Activated CD4-positive, alpha-beta T cell treated with anti-CD3 and anti-CD28 coated beads, Interleukin-2, amount 50 U/mL, for 16 hours (primary cell): ENCODE results near the gene HUS1.
"Not testable (repeated sequence)": the region's sequence is repeated elsewhere in the genome, so short reads cannot be mapped to it uniquely, and the experiment has no call there.

Source experiments
- DNase-seq: peaks from one replicate; pipeline ENCODE4 v3.0.0-alpha.2; 2020

The HUS1 gene

DNA sequence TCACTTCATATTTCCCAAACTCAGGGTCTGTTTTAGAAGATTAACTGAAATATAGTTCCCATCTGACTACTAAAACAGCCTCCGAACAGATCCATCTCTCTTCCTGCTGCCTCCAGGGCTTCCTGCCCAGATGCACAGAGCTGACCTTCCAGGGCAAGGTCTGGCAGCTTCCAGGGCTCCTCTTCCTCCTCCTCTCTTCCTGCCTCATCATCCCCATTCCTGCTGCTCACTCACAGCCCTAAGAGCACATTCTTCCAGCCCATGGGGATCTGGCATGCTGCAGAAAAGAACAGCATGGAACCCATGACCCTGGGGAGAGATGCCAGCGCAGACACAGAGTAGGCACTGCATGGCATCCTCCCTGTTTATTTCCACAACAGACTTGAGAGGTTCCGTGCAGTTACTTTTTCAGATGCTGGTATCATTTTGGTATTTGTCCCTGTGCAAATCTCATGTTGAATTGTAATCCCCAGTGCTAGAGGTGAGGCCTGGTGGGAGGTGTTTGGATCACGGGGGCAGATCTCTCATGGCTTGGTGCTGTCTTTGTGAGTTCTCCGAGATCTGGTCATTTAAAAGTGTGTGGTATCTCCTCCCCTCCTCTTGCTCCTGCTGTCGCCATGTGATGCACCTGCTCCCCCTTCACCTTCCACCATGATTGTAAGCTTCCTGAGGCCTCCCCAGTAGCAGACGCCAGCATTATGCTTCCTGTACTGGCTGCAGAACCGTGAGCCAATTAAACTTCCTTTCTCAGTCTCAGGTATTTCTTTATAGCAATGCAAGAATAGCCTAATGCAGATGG lies 35.5 kb downstream of the HUS1 start:
- no peak for DNase-seq

DNA sequence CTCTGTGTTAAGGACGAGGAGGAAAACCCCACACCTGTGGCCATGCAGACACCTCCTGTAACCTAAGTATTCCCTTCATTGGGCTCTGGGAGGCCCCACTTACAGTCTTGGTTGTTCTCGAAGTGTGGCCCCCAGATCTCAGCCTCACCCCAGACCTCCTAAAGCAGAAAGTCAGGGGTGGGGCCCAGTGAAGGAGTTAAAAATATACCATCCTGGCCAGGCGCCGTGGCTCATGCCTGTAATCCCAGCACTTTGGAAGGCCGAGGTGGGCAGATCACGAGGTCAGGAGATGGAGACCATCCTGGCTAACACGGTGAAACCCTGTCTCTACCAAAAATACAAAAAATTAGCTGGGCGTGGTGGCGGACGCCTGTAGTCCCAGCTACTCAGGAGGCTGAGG lies 36.8 kb downstream of the HUS1 start:
- DNase-seq, result not testable (repeated sequence)

DNA sequence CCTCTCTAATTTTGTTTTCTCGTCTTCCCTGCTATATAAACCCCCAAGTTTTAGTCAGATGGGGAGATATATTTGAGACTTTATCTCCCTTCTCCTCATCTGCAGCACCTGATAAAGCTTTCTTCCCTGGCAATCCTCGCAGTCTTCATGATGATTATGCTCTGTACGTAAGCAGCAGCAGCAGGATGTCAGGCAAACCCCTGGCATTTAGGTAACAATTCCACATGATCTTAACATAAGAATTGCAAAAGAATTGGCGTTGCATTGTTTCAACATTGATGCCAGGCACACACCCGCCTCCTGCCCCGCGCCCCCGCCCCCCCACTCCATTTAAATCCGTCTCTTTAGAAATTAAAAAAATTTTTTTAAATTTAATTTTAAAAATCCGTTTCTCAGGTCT lies 37.3 kb downstream of the HUS1 start:
- DNase-seq, result no peak

DNA sequence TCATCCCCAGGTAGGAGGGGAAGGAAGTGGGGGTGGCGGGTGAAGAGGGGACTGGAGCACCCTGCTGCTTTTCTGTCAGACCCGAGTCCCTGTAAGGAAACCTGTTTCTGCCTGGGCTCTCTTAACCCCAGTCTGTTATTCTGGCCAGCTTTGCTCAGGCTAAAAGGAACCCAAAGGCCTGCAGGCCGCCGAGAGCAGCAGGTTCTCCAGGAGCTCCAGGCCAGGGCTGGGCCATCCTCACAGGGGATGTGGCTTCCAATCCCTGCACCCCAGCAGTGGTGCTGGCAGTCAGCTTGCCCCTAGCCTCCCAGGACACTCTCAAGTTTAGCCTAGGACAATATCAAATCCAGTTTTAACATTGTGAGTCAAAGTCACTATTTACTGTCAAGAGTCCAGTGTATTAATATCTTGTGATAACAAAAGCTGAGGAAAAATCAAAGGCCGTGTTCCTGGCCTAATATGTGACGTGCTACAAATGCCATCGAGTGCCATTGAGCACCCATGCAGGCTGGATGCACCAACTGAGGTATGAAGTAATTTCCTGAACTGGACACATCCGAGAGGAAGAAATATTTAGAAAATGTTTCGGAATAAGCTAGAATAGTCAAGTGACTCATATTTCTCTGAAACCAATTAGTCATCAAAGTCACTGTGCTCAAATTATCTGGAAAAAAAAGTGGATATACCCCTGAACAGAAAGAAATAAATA lies 38.1 kb downstream of the HUS1 start:
- DNase-seq, result no peak

DNA sequence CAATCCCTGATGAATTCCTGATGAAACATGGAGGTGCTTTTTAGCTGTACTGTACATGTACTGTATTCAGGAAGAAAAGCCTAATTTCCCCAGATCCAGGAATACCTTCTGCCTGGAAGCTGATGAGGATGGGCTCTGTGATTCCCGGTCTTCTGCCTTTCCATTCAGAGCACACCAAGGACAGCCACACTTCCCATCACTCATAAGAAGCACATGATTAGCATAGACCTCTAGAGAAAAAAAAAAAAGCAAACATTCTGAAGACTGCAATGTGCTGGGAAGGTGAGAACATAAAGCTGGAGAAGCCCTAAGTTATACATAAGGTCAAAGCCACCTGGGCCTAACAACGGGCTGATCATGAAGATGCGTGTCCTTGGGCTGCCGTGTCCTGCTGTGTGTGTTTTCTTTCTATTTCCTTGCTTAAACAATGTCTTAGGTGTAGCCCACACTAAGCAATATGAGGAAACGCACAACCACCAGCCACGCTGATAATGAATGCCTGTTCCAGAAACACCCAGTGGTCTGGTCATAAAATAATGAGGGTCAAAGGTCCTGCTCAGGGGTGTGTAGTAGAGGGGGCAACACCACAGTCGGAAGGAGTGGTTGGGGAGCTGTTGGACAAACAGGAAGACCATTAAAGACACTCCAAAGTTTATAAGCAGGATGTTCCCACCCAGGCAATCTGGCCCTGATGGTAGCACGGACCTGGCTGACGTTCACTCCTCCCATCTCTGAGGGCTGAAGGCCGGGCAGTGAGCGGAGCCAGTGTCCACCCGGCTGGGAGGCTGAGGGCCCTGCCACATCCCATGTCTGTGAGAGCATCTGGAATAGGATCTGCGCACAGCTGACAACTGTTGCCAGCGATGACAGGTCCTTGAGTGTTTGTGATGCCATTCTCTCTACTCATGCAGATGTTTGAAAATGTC lies 39.1 kb downstream of the HUS1 start:
- no peak for DNase-seq

DNA sequence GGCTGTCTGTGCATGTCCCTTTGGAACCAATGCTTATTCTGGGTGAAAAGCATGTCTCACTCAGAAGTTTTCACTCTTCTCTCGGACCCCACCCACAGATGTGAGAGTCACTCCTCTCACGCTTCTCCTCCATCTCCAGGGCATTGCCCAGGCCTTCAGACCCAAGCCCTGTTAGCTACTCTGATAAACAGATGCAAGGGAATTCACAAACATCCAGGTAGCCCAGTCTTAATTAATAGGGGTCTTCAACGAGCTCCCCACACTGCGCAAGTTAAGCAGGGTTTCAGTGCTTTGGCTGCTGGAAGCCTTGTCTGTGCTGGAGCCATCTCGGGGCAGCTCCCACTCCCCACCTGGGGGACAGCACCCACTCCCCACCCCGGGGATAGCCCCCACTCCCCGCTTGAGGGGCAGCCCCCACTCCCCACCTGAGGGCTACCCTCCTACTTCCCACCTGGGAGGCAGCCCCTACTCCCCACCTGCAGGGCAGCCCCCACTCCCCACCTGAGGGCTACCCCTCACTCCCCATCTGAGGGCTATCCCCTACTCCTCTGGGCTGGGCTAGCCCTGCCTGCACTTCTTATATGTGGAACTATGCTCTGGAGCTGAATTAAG lies 39.9 kb downstream of the HUS1 start:
- DNase-seq, result no peak

DNA sequence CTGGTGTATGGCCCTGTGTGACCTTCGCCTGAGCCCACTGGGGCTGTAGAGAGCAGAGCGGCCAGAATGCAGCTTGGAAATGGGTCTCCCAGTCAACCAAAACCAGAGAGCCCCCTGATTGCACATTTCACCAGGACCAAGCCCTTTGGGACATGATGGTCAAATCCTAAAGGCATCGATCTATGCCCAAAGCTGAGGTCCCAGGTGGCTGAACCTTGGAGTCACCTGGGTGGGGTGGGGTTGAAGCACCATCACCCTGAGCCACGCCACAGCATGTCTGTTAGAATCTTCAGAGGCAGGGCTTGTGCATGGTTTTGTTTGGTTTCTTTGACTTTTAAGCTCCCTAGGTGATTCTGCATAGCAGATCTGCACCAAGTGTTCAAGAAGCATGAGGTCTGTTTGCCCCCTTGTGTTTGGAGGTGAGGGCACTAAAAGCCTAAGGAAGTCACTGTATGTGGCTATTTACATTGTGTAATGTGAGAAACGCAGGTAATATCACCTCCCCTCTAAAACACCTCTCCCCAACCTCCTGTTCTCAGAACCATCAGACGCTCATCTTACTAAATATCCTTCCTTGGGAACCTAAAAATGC lies 40.7 kb downstream of the HUS1 start:
- no peak for DNase-seq

DNA sequence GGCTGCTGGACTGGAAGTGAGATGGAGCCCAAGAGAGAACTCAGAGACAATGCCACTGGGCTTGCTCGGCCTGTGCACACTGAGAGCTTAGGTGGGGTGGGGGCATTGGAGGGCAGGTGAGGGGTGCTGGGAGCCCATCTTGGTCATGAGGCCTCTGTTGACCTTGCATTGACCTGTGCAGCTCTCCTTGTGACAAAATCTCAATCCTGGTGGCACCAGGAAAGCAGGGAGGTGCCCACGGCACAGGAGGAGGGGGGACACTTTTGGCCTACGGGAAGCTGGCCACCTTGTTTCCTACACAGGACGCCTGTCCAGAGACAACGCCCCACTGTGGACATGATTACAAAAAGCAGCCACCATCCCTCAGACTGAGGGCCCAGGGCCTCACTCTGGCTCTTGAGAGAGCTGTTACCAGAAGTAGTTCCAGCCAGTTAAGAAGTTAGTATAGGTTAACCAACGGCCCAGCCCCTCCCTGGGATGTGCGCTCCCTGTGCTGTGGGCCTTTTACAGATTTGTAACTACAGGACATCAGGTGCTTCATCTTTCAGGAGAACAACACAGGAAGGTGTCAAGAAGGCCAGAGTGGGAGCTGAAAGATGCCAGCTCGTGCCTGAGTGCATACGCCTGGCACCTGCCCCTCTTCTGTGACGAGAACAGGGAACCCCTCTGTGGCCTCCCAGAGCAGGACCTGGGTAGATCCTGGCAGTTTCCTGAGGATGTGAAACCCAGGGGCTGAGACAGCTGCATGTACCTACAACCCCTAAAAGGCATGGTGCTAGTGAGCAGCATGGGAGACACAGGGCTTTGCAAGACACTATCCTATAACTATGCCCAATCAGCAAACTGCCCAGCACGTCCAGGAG lies 41.5 kb downstream of the HUS1 start:
- DNase-seq, result no peak

DNA sequence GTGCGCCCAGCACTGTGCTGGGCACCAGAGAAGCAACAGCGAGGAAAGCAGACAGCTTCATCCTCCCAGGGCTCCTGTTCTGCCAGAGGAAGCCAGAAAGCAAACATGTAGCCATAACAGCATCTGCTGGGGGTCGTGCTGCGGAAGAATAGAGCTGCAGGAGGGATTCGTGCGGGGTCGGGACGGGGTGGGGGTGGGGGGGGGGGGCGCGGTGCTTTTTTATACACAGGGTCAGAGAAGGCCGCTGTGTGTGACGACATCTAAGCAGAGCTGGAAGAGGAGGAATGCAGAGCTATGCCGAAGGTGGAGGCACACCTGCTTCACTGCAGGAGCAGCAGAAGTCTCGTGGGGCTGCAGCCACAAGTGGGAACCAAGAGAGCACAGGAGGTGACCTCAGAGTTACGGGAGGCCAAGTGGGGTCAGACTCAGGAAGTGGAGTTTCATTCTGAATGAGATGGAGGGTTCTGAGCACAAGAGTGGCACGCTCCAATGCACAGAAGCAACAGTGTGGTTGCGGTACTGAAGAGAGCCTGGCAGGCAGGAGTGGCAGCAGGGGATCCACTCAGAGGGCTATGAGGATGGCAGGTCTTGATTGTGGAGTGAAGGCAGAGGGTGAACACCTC lies 42.2 kb downstream of the HUS1 start:
- peak; percentile 83 for DNase-seq

DNA sequence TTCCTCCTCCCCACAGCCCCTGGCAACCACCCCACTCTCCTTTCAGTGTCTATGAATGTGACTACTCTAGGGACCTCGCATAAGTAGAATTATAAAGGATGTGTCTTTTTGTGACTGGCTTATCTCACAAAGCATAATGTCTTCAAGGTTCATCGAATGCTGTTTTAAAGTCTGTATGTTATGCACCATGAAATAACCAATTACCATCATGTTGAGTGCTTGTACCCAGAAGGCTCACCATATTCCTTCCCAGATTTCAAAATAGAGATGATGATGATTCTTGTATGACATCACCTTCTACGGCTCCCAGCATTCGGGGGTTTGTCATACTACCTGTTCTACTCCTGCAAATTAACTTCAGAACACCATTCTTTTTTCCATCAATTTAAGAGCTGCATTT lies 43.1 kb downstream of the HUS1 start:
- DNase-seq, result no peak

DNA sequence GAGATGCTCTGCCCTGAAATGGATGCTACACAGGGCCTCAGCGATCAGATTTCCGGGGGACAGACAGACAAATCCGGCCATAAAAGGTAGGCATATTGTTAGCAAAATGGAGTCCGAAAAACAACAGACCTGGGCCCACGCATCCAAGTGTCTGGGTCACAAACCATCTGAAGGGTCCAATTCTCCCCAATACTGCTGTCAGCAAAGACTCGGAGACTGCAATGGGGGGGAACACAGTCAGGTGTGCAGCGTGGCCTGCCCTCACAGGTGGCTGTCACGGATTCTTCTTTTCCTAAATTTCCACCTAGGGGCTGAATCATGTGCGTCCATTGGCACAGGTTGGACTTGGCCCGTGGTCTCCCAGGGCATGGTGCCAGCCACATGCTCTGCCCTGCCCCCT lies 44.1 kb downstream of the HUS1 start:
- DNase-seq, result no peak

DNA sequence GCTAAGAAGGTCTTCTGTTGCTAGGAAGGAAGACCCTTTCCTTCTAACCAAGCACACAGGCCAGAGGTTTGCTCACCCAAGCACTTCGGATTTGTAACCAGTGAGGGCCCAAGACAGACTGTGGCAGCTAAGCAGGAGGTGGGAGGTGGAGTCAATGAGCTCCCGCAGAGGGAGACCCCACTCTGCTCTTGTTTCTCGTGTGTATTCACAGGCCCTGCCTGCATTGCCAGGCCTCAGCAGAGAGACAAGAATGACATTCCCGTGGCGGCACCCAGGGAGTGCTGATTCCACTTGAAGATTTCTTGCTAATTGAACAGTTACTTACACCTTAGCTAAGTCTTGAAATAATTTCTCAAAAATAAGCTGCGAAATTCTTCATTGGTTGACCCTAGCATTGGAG lies 44.6 kb downstream of the HUS1 start:
- no peak for DNase-seq

DNA sequence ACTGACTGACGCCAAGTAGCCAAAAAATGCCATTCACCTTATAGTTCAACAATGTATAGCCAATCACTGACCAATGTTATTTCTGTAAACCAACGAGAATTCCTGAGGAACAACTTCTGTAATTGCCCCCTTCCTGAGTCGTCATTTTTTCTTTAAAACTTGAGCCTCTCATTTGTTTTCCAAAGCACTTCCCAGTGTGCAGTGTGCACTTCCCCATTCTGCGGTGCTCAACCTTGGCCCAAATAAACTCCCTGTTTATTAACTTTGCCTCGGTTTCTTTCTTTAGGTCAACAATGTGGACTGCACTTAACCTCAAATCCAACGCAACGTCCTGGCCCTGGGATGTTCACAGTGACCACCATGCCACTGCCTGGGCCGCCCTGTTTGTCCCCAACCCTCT lies 46.2 kb downstream of the HUS1 start:
- no peak for DNase-seq

DNA sequence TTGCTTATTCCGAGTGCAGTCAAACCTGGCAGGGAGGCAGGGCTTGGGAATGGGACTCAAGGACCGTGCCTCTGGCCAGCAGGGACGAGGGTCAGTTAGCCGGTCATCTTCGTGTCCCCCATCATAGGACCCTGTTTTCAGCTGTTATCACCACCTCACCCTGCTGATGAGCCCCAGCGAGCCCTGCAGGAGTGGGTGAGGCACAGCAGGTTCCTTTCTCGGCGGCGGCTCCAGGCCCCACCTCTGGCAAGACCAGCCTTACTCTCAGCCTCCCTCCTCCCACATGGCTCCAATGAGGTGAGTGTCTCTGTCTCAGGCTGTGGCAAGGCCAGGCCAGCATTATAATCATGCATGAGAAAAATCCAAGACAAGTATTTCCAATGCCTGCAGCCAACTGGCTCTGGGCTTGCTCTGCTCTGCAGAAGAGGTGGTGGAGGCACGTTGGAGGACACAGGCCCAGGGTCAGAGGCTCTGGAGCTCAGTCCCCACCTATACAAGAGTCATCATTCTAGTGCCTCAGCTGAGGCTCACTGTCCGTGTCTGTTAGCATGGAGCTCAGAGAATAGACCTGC lies 46.9 kb downstream of the HUS1 start:
- DNase-seq, result no peak

DNA sequence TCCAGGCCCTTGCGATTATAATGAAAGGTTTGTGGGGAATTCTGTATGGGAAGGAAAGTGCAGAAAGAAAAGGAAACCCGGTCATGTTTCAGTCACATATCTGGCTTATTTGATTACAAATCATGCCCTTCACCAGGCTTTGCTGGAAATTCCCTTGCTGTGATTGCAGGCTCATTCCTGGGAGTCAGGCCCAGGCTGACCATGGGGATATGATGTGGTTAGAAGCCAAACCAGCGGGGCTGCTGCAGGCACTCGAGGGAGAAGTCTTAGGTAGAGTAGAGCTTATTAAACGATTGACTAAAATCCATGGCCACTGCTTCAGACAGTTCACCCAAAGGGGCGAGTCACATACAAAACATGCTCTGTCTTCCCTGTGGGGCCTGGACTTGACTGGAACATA lies 47.4 kb downstream of the HUS1 start:
- DNase-seq, result no peak

DNA sequence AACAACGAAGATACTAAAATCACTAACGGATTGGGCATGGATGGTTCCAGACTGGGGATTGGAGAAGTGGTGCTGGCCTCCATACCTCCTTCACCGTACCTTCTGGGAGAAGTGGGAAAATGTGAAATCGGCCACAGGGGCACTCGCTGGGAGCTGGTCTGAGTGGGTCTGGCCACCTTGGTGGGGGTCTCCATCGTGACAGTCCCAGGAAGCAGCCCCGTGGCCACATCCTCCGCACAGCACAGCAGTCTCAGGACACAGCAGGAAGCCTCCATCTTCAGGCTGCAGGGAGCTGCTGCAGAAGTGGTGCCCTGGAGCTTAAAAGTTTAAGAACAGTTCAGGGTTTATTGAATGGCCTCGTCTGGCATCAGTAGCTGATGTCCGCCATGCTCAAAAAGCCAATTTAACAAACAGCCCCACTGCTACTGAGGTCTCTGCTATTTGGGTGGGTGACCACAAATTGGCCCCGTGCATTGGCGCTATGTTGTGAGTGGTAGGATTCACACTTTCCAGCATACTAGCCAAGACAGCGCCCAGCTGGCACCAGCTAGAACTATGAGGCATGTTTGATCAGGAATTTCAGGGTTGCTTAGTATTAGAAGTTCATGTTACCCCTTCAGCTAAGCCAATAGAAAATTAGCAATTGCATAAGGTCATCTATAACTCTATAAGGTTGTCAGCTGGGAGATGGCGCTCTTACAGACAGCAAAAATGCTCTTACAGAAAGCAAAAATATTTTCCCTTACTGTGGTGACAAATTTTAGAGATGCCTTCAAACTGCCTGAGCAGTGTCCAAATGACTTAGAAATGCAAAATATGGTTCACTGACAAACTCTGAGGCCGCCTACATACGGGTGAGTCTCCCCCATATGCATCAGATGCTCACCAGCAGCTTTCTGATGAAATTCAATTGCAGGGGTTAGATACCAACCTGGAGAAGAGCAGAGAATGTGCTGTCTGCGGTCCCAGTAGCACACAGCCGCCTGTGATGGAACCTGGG lies 48.1 kb downstream of the HUS1 start:
- no peak for DNase-seq

DNA sequence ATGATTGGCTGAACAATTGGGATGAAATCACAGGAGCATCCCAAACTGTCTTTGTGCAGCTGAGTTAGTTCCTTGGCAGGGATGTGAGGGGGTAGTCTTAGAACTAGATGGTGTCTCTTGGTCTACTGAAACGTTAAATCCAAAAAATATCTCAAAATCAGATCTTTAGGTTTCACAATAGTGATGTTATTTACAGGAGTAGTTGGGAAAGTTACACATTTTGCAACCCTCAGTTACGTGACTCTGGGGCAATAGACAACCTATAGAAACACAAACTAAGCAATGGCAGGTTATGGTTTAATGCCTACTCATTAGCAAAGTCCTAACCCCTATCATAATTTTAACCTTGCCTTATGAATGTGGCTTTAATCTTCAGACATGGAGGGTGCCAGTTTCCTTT lies 55.1 kb downstream of the HUS1 start:
- no peak for DNase-seq

DNA sequence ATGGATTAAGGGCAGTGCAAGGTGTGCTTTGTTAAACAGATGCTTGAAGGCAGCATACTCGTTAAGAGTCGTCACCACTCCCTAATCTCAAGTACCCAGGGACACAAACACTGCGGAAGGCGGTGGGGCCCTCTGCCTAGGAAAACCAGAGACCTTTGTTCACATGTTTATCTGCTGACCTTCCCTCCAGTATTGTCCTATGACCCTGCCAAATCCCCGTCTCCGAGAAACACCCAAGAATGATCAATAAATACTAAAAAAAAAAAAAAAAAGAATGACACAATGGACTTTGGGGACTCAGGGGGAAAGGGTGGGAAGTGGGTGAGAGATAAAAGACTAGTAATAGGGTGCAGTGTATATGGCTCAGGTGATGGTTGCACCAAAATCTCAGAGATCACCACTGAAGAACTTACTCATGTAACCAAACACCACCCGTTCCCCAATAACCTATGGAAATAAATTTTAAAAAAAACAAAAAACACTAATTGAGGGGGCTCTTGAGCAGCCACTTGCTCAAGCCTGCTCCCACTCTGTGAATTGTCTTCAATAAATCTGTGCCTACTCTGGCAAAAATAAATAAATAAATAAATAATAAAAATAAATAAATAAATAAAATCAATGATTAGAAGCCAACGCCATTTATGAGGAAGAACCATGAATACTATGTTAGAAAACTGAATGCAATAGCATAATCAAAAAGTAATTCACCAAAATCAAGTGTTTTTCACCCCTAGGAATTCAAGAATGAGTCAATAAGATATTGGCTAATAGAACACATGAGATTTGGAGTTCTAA lies 56.1 kb downstream of the HUS1 start:
- not testable (repeated sequence) for DNase-seq

DNA sequence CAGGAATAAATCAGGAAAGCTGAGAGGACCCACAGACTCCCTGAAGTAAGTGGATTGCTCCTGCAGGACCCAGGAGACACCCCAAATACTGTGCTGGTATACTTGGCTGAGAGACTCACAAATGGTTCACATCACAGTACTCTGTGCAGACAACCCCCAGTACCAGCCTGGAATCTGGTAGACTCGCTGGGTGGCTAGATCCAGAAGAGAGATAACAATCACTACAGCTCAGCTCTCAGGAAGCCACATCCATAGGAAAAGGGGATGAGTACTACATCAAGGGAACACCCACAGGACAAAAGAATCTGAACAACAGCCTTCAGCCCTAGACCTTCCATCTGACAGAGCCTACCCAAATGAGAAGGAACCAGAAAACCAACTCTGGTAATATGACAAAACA lies 62.9 kb downstream of the HUS1 start:
- DNase-seq, result not testable (repeated sequence)
